RWPE2 (cell line): ENCODE data around the gene BRF1.
A peak's percentile ranks its signal among the peaks of the same experiment; 100 is the strongest.

Experiments
- ATAC-seq: fragments of 200-7000 bp; cut with Tn5 transposase; 3 replicates; pipeline ENCODE4 v1.9.1; 2021; ENCODE audit warnings: low read depth
- DNase-seq: peaks from one replicate; pipeline ENCODE4 v3.0.0-alpha.2; 2020; ENCODE audit warnings: low spot score
- H3K27ac ChIP-seq: fragments of 450-650 bp; 2 replicates; pipeline ENCODE4 v1.5.1; 2017; ENCODE audit warnings: mild to moderate bottlenecking; ENCODE audit not compliant: poor library complexity, severe bottlenecking
- H3K27me3 ChIP-seq: fragments of 250-450 bp; sonication (Bioruptor Pico); 2 replicates; pipeline ENCODE4 v1.5.1; 2021; ENCODE audit warnings: mild to moderate bottlenecking, moderate library complexity; ENCODE audit not compliant: insufficient read depth, poor library complexity, severe bottlenecking
- H3K36me3 ChIP-seq: fragments of 250-450 bp; sonication (Bioruptor Pico); 2 replicates; pipeline ENCODE4 v1.5.1; 2020; ENCODE audit warnings: low read depth, mild to moderate bottlenecking, moderate library complexity
- H3K4me1 ChIP-seq: fragments of 250-450 bp; sonication (Bioruptor Pico); 2 replicates; pipeline ENCODE4 v1.5.1; 2021; ENCODE audit warnings: mild to moderate bottlenecking, moderate library complexity; ENCODE audit not compliant: insufficient read depth, poor library complexity, severe bottlenecking
- H3K4me3 ChIP-seq: fragments of 250-450 bp; sonication (Bioruptor Pico); 2 replicates; pipeline ENCODE4 v1.5.1; 2021; ENCODE audit warnings: mild to moderate bottlenecking, moderate library complexity; ENCODE audit not compliant: severe bottlenecking
- H3K9me3 ChIP-seq: fragments of 250-450 bp; sonication (Bioruptor Pico); 2 replicates; pipeline ENCODE4 v1.5.1; 2021; ENCODE audit warnings: mild to moderate bottlenecking, moderate library complexity; ENCODE audit not compliant: severe bottlenecking
- TF ChIP-seq, protein P1 (sequence below): fragments of 450-650 bp; IDR thresholded peaks from one replicate; pipeline ENCODE4 v1.5.1; 2017; ENCODE audit warnings: mild to moderate bottlenecking, moderate library complexity; ENCODE audit not compliant: poor library complexity, severe bottlenecking

BRF1 gene

GRCh38 chr14:105206873-105207272 lies 93.9 kb downstream of the BRF1 start:
- ATAC-seq (no peak), DNase-seq (no peak)
- Histone ChIP-seq H3K27me3 (no peaks in the 10 kb centered on the region), H3K9me3 (no peaks in the 10 kb centered on the region), H3K36me3 (no peaks in the 10 kb centered on the region), H3K4me3 (no peak overlapping the region), H3K27ac (no peak overlapping the region), H3K4me1 (peaks cover 9% of the 10 kb centered on the region)
- TF ChIP-seq, protein P1, sequence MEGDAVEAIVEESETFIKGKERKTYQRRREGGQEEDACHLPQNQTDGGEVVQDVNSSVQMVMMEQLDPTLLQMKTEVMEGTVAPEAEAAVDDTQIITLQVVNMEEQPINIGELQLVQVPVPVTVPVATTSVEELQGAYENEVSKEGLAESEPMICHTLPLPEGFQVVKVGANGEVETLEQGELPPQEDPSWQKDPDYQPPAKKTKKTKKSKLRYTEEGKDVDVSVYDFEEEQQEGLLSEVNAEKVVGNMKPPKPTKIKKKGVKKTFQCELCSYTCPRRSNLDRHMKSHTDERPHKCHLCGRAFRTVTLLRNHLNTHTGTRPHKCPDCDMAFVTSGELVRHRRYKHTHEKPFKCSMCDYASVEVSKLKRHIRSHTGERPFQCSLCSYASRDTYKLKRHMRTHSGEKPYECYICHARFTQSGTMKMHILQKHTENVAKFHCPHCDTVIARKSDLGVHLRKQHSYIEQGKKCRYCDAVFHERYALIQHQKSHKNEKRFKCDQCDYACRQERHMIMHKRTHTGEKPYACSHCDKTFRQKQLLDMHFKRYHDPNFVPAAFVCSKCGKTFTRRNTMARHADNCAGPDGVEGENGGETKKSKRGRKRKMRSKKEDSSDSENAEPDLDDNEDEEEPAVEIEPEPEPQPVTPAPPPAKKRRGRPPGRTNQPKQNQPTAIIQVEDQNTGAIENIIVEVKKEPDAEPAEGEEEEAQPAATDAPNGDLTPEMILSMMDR = no peak

DNA sequence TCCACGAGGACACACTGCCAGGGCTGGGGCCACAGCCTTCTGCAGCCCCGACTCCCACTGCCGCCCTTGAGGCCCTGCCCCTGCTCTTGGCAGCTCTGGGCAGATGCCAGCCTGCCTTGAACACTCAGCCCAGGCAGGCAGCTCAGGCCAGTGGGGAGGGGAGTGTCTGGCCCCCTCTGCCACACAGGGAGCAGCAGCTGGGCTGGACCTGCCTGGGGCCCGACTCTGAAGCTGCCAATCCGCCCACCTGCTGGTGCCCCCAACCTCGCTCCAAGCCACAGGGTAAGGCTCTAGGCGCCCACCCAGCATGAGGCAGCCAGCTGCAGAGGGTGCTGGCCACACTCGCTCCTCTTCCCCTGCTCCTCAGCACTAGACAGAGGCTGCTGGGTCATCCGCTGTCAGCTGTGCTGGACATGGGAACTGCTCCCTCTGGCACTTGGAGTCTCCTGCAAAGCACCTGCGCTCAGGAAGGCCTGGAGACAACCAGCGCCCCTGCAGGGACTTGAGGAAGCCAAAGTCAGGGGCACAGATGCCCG lies 95.1 kb downstream of the BRF1 start:
- Histone ChIP-seq H3K27me3 (no peaks in the 10 kb centered on the region), H3K36me3 (no peaks in the 10 kb centered on the region), H3K4me1 (peaks cover 9% of the 10 kb centered on the region), H3K9me3 (no peaks in the 10 kb centered on the region), H3K4me3 (no peak overlapping the region), H3K27ac (no peak overlapping the region)
- TF ChIP-seq, protein P1 = no peak
- DNase-seq (no peak), ATAC-seq (peak; percentile 5; the same call in 2 of the 3 replicates)

GRCh38 chr14:105204931-105205672 lies 95.7 kb downstream of the BRF1 start:
- TF ChIP-seq, protein P1 = no peak
- DNase-seq (no peak), ATAC-seq (peak; percentile 3)
- Histone ChIP-seq H3K36me3 (no peaks in the 10 kb centered on the region), H3K4me1 (peaks cover 9% of the 10 kb centered on the region), H3K27me3 (no peaks in the 10 kb centered on the region), H3K4me3 (no peak overlapping the region), H3K9me3 (no peaks in the 10 kb centered on the region), H3K27ac (no peak overlapping the region)

DNA sequence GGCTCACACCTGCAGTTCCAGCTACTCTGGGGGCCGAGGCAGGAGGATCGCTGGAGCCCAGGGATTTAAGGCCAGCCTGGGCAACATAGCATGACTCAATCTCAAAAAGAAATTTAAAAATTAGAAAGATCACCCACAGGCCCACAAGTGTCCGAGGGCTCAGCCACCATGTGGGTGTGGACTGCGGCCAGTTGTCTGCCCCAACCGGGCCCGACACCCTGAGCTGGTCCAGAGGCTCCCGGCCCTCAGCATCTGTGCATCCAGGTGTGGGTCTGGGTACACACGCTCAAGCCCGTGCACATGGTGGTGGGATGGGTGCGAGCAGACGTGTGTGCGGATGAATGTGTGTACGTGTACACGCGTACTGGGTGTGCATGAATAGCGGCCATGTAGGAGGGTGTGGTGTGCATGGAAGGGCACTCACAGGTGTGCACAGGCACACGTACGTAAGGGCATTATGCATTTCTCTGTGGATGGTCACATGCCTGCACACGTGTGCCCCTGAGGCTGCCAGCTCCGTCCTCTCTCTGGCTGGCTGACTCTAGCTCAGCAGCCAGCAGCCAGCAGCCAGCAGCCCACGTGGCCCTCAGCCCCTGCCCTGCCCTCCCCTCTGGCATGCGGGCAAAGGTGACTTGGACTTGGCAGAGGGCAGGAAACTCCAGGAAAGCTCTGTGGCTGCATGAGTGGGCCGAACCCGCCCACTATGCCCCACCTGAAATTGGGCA lies 96.4 kb downstream of the BRF1 start:
- no peak for DNase-seq
- no peaks in the 10 kb centered on the region for H3K27me3 ChIP-seq
- H3K9me3 ChIP-seq = no peaks in the 10 kb centered on the region
- no peak overlapping the region for H3K27ac ChIP-seq
- H3K4me1 ChIP-seq = peaks cover 9% of the 10 kb centered on the region
- peak; percentile 62 for ATAC-seq
- TF ChIP-seq, protein P1 = no peak
- H3K36me3 ChIP-seq = no peaks in the 10 kb centered on the region
- H3K4me3 ChIP-seq = no peak overlapping the region
